NCI-H524 (cell line): Measurements from ENCODE around the gene NOTCH3.

ENCODE experiments used
- DNase-seq, 2 experiments: peaks; one replicate each; lab custom pipeline; 2025; lab: John Stamatoyannopoulos, UW

The NOTCH3 gene

DNA sequence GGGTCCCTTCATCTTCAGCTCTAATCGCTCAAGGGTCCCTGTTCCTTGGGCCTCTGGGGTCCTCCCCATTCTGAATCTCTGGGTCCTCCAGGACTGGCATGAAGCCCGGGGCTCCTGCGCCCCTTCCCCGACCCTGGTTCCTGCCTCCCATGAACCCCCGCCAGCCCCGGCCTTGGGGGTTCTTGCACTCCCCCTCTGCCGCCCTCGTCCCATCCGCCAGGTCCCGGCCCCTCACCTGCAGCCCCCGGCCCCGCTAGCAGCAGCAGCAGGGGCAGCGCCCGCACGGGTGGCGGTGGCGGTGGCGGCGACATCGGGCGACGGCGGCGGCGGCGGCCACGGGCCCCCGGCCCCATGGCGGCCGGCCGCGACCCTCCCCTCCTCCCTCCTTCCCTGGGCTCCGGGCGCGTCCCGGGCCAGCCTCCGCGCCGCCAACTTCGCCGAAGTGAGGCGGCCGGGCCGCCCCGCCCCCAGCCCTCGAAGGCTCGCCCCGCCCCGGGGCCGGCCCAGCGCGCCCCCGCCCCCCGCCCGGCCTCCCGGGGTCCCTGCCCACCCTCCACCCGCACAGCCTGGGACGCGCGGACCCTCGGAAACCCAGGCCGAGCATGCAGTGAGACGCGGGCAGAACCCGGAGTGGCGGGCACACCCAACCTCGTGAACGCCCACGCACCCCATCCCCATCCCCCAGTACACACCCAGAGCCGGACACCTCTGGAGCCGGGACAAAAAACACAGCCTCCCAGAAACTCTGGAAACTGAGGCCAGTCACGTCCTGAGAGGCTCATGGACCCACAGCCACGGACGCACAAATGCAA, at the start of gene NOTCH3:
Gene NOTCH3 (minus strand): TSS at position 443 of the 812 bp plus-strand sequence. CDS start 90 bp downstream, at position 353.
- no peak for DNase-seq

GRCh38 chr19:15250640-15250993, 49.8 kb upstream of the NOTCH3 start:
- no peak for DNase-seq

DNA sequence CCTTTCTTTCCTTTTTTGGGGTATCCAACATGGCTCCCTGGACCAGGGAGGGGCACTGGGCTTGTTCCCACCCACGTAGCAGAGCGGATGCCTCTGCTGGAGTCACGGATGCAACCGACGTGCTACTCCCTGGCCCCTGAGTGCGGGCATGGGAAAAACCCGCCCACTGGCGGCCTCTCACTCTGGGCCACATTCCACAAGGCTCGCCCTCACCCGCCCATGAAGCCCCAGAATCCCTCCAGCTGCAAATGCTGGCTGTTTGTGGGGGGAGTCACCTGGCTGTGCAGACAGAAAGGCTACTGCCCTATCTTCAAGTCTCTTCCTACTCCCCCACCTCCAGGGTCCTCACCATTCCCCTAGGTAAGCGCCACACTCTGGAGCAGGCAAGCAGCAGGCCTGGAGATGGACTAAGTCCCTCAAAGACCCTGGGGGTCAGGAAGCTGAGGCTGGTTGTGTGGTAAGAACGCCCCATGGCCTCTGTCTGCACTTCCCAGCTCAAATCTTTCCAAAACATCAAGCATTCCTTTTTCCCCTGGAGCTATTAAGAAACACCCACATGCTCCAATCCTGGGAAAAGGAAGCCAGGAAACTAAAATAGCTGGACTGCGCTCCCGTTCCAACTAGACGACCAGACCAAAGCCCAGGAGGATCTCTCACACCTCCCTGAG, 49.3 kb upstream of the NOTCH3 start:
- no peak for DNase-seq

DNA sequence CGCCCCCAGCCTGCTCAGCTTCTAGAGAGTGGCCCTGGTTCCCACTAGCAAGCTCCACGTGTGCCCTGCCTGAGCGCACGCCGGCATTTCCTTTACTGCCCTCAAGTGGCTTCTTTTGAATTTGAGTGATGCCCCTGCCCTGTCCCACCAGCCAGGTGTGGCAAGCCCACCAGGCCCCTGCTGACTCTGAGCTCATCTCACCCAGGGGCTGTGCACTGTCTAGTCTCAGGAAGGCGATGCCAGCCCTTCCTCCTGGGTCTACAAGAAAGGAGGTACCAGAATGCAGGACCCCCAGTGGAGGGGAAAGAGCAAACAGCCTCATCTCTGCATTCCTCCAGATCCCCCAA, 48.7 kb upstream of the NOTCH3 start:
- DNase-seq: no peak

DNA sequence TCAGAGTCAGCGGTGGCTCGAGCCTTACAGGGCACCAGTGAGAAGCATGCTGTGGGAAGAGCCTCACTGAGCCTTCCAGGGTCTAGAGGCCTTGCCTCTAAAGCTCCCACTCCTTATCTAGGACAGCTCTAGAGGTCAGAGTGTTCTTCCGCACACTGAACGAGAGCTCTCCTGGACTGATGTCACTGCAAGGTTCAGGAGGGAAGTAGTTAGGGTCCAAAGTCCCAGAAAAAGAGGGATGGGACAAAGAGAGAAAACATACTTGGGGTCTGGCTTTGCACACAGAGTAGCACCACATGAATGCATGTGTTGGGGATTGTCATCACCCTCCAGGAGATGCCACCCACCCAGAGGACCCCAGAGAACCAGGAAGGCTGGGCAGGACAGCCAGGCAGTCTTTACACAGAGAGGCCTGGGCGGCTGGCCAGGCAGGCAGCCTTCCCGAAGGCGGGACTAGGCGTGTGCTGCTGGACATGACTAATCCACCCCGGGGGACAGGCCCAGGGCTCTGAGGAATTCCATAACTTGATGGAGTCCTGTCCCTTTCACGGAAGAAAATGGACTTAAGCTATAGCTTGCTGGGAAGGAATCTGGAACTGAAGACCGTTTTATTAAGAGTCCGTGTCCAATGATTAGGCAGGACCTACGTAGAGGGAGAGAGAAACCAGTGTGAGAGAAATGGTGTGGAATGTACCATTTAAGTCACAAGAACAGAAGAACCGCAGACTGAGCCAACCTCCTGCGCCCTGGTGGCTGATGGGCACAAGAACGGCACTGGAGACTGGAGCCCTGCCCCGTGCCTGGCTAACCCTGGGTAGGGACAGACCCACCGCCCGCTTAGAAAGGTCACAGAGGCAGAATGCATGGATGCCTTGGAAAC, 48.1 kb upstream of the NOTCH3 start:
- DNase-seq: no peak

GRCh38 chr19:15248106-15248505, 47.3 kb upstream of the NOTCH3 start:
- no peak for DNase-seq

DNA sequence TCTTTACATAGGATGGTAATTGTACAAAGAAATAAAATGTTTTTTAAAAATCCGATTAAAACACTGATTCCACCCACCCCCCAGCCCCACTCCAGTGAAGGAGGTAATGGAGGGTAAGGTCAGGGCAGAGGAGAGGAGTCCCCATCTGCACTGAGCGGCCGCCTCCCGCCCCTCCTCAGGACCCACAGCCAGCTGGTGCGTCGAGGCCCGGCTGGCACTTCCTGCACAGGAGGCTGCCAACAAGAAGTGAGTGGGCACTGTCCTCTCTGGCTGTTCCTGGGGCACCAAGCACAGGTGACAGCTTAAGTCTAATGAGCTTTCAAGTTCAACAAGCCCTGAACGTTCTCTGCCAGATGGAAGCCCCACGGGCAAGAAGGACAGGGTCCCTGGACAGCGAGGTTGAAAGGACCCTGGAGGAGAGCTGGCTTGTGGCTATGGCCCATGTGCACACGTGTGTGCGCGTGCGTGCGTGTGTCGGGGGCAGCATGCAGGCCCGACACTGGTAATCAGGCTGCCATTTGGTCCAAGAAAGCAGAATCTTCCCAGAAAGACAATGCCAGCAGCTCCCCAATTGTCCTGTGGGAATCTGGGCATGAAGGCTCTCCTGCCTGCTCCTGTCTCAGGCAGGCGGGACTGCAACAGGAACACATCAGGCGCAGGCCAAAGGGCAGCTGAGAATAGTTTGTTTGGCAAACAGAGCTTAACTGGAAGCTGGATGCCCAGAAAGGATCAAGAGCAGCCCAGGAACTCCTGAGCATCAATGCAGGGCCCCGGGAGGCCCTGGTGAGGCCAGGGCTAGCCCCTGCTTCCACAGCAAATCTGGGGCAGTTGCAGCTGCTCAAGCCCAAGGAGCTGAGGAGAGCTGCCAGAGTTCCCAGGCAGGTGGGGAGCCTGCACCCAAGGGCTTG, 46.6 kb upstream of the NOTCH3 start:
- peak; percentile 59 to 69 for DNase-seq

DNA sequence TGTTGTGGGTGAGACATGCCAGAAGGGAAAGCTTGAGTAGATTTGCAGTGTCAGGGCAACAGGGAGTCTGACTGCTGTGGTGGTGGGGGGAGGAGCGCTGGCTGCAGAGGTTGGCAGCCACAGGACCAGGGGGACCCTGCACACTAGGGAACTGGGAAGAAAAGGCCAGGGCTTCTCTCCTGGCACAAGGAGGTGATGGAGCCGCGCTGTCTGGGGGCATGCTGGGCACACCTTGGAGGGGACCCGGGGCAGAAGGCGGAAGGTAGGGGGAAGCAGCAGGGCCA, 45.3 kb upstream of the NOTCH3 start:
- DNase-seq: no peak

DNA sequence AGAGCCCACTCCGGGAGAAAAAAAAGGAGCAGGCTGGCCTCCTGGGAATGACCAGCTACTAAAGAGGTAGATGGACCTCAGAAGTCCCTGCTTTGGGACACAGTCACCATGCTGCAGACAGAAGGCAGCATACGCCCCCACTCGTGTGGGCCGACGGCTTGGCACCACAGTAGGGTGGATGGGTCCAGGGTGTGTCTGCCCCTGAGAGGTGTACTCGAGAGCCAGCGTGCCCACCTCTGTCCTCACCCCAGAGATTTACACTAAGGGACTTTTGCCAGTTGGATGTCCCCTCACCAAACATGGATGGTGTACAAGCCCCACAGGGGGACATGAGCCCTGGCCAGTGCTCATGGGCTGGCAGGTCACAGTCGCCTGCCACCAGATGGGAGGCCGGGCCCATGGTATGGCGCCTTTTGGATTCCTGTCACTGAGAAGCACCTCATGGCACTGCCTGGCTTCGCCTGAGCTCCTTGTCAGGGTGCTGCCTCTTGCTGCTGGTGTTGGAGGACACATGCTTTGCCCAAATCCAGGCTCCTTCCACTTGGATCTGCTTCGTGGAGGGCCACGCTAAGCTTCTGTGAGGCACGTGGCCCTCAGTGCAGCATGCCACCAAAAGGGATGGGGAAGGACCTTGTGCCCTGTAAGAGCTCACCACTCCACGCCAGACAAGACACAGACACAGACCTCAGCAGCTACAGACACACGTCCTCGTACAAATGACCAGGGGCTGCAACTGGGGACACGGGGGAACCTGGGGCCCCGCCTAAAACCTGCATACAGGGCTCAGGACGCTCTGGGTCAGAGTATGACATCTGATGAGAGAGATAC, 44.8 kb upstream of the NOTCH3 start:
- DNase-seq: no peak

GRCh38 chr19:15244808-15245207, 44.0 kb upstream of the NOTCH3 start:
- DNase-seq: no peak

- DNase-seq: no peak
Measured at GRCh38 chr19:15244106-15244803, 43.5 kb upstream of the NOTCH3 start.

- DNase-seq: no peak
Measured at GRCh38 chr19:15243236-15243957, 42.6 kb upstream of the NOTCH3 start.

DNA sequence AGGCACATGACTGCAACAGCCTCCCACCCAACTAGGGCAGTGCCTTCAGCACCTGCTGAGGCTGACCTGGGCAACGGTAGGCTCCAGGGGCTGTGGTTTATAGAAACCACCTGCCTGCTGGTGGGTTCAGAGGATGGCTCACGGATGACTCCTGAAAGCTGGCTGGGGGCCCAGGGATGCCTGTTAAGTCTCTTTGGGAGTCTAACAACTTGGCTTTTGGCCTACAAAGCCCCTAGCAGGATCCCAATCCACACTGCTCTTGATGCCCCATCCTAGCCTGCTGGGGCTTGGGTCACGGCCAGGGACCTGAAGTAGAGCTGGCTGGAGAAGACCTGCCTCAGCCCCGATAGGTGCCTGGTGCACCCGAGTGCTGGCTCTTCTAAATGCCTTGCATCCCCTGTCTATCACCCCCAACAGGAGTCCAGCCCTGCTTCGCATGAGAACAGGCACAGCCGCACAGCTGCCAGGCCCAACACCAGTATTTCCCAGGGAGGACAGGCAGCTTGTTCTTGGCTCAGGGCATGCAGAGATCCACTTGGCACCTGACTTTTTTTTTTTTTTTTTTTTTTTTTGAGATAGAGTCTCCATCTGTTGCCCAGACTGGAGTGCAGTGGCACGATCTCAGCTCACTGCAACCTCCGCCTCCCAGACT, 40.6 kb upstream of the NOTCH3 start:
- peak; percentile 40 to 50 for DNase-seq

DNA sequence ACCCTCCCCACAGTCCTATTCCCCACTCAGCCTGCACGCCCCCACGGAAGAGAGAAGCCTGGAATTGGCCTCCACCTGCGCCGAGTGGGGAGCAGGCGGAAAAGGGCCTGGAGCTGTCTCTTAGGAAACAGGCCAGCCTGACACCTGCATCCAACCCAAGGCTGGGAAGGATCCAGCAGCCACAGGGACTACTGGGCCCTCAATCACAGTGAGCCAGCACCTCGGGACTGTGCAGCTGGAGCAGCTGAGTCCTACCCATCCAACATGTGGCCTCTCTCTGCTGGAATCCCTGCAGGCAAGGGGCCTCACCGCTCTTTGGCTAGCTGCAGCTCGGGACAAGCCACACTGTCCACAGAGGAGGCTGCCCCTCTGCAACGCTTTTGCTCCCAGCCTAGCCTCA, 39.7 kb upstream of the NOTCH3 start:
- DNase-seq: no peak

- no peak for DNase-seq
Measured at GRCh38 chr19:15239337-15239949, 38.6 kb upstream of the NOTCH3 start.

GRCh38 chr19:15238639-15239155, 37.9 kb upstream of the NOTCH3 start:
- DNase-seq: no peak

- DNase-seq: no peak
Measured at GRCh38 chr19:15237759-15238638, 37.2 kb upstream of the NOTCH3 start.
